ENCODE data around the gene MTUS2. TPM values are rescaled to one million over a fixed set of nuclear protein-coding genes. Genes with fewer than 3 reads are reported as not detected.

The MTUS2 gene
- total and polyA plus RNA-seq, 2 experiments from 2014 or later, result 0.27 to 0.38 TPM

DNA sequence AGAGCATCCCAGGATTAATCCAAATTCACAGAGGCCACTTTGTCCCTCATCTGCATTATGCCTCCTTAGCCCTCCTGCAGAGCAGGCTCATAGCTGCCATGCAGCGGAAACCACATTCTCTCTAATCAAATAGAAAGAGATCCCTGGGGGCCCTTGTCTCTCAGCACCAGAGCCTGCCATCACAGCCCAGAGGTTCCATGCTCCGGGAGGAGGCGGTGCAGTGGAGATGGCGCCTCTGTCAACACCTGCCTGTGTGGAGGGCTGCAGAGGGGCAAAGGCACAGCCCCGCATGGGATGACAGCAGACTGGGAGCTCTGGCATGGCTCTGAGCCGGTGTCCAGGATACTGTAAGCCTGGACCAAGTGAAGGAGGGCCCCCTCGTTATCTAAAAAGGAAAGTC, 664.1 kb downstream of the MTUS2 start (continued):
- TF ChIP-seq, protein P1, sequence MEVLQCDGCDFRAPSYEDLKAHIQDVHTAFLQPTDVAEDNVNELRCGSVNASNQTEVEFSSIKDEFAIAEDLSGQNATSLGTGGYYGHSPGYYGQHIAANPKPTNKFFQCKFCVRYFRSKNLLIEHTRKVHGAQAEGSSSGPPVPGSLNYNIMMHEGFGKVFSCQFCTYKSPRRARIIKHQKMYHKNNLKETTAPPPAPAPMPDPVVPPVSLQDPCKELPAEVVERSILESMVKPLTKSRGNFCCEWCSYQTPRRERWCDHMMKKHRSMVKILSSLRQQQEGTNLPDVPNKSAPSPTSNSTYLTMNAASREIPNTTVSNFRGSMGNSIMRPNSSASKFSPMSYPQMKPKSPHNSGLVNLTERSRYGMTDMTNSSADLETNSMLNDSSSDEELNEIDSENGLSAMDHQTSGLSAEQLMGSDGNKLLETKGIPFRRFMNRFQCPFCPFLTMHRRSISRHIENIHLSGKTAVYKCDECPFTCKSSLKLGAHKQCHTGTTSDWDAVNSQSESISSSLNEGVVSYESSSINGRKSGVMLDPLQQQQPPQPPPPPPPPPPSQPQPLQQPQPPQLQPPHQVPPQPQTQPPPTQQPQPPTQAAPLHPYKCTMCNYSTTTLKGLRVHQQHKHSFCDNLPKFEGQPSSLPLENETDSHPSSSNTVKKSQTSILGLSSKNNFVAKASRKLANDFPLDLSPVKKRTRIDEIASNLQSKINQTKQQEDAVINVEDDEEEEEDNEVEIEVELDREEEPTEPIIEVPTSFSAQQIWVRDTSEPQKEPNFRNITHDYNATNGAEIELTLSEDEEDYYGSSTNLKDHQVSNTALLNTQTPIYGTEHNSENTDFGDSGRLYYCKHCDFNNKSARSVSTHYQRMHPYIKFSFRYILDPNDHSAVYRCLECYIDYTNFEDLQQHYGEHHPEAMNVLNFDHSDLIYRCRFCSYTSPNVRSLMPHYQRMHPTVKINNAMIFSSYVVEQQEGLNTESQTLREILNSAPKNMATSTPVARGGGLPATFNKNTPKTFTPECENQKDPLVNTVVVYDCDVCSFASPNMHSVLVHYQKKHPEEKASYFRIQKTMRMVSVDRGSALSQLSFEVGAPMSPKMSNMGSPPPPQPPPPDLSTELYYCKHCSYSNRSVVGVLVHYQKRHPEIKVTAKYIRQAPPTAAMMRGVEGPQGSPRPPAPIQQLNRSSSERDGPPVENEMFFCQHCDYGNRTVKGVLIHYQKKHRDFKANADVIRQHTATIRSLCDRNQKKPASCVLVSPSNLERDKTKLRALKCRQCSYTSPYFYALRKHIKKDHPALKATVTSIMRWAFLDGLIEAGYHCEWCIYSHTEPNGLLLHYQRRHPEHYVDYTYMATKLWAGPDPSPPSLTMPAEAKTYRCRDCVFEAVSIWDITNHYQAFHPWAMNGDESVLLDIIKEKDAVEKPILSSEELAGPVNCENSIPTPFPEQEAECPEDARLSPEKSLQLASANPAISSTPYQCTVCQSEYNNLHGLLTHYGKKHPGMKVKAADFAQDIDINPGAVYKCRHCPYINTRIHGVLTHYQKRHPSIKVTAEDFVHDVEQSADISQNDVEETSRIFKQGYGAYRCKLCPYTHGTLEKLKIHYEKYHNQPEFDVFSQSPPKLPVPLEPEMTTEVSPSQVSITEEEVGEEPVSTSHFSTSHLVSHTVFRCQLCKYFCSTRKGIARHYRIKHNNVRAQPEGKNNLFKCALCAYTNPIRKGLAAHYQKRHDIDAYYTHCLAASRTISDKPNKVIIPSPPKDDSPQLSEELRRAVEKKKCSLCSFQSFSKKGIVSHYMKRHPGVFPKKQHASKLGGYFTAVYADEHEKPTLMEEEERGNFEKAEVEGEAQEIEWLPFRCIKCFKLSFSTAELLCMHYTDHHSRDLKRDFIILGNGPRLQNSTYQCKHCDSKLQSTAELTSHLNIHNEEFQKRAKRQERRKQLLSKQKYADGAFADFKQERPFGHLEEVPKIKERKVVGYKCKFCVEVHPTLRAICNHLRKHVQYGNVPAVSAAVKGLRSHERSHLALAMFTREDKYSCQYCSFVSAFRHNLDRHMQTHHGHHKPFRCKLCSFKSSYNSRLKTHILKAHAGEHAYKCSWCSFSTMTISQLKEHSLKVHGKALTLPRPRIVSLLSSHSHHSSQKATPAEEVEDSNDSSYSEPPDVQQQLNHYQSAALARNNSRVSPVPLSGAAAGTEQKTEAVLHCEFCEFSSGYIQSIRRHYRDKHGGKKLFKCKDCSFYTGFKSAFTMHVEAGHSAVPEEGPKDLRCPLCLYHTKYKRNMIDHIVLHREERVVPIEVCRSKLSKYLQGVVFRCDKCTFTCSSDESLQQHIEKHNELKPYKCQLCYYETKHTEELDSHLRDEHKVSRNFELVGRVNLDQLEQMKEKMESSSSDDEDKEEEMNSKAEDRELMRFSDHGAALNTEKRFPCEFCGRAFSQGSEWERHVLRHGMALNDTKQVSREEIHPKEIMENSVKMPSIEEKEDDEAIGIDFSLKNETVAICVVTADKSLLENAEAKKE (CRISPR knock-in tag; IDR thresholded peaks at IDR 0.05), result no peak
- no peak for TF ChIP-seq POLR2AphosphoS5 (IDR thresholded peaks at IDR 0.05; ENCODE audit: low read depth)
- TF ChIP-seq ZNF331 (CRISPR knock-in tag; IDR thresholded peaks at IDR 0.05; ENCODE audit: low read depth), result no peak

DNA sequence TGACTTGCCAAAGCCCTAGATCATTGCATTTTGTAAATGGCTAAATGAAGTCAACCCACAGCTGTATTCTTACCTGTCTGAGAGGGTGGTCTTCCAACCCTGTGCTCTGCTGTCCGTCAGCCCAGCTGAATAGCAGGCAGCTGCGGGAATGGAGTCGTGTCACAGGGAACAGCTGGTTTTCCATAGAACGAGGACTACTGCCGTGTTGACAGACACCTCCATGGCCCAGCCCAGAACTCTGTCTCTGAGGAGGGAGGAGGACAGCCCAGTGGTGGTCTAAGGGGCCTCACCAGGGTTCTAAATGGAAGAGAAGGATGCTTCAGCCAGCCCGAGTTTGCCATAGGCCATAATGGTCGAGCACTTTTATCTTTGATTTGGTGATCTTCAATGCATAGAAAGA, 664.7 kb downstream of the MTUS2 start:
- ATAC-seq, result no peak
- no peaks in the 10 kb centered on the region for H3F3A ChIP-seq (replicated peaks; ENCODE audit: low read depth)
- H2AFZ ChIP-seq, result no peak overlapping the region
- H3K4me3 ChIP-seq, result no peak overlapping the region
- no peaks in the 10 kb centered on the region for H3K9me2 ChIP-seq (ENCODE audit: insufficient read depth)
- H3K27me3 ChIP-seq (ENCODE audit: insufficient read depth), result no peaks in the 10 kb centered on the region
- H3K4me1 Mint-ChIP-seq, result peaks cover 36% of the 10 kb centered on the region
- no peaks in the 10 kb centered on the region for H3K79me2 ChIP-seq (replicated peaks; ENCODE audit: insufficient read depth)
- peaks cover 11% of the 10 kb centered on the region for H3K4me1 ChIP-seq (ENCODE audit: insufficient read depth)
- H3K27ac ChIP-seq (ENCODE audit: low read depth), result no peak overlapping the region
- H3K36me3 ChIP-seq (ENCODE audit: insufficient read depth), result no peaks in the 10 kb centered on the region
- peaks cover 16% of the 10 kb centered on the region for H3K27me3 Mint-ChIP-seq (ENCODE audit: insufficient read depth, low read depth, poor library complexity)
- no peak overlapping the region for H3K4me2 ChIP-seq
- H4K20me1 ChIP-seq (replicated peaks; ENCODE audit: insufficient read depth), result no peaks in the 10 kb centered on the region
- no peak overlapping the region for H3K4me3 Mint-ChIP-seq
- no peak overlapping the region for H3K27ac Mint-ChIP-seq
- no peak for DNase-seq (ENCODE audit: low spot score)
- no peaks in the 10 kb centered on the region for H3K9me3 Mint-ChIP-seq
- no peaks in the 10 kb centered on the region for H3K36me3 Mint-ChIP-seq (ENCODE audit: low read depth)
- TF ChIP-seq, protein P2, sequence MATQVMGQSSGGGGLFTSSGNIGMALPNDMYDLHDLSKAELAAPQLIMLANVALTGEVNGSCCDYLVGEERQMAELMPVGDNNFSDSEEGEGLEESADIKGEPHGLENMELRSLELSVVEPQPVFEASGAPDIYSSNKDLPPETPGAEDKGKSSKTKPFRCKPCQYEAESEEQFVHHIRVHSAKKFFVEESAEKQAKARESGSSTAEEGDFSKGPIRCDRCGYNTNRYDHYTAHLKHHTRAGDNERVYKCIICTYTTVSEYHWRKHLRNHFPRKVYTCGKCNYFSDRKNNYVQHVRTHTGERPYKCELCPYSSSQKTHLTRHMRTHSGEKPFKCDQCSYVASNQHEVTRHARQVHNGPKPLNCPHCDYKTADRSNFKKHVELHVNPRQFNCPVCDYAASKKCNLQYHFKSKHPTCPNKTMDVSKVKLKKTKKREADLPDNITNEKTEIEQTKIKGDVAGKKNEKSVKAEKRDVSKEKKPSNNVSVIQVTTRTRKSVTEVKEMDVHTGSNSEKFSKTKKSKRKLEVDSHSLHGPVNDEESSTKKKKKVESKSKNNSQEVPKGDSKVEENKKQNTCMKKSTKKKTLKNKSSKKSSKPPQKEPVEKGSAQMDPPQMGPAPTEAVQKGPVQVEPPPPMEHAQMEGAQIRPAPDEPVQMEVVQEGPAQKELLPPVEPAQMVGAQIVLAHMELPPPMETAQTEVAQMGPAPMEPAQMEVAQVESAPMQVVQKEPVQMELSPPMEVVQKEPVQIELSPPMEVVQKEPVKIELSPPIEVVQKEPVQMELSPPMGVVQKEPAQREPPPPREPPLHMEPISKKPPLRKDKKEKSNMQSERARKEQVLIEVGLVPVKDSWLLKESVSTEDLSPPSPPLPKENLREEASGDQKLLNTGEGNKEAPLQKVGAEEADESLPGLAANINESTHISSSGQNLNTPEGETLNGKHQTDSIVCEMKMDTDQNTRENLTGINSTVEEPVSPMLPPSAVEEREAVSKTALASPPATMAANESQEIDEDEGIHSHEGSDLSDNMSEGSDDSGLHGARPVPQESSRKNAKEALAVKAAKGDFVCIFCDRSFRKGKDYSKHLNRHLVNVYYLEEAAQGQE (IDR thresholded peaks at IDR 0.05; ENCODE audit: unreplicated experiment), result no peak
- TF ChIP-seq, protein P3, sequence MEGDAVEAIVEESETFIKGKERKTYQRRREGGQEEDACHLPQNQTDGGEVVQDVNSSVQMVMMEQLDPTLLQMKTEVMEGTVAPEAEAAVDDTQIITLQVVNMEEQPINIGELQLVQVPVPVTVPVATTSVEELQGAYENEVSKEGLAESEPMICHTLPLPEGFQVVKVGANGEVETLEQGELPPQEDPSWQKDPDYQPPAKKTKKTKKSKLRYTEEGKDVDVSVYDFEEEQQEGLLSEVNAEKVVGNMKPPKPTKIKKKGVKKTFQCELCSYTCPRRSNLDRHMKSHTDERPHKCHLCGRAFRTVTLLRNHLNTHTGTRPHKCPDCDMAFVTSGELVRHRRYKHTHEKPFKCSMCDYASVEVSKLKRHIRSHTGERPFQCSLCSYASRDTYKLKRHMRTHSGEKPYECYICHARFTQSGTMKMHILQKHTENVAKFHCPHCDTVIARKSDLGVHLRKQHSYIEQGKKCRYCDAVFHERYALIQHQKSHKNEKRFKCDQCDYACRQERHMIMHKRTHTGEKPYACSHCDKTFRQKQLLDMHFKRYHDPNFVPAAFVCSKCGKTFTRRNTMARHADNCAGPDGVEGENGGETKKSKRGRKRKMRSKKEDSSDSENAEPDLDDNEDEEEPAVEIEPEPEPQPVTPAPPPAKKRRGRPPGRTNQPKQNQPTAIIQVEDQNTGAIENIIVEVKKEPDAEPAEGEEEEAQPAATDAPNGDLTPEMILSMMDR (conservative IDR thresholded peaks at IDR 0.05; ENCODE audit: low read depth in 2 of 2), result no peak
- TF ChIP-seq EZH2phosphoT487 (IDR thresholded peaks at IDR 0.05; ENCODE audit: unreplicated experiment), result no peak
